ENCODE data around the gene LRP2. TPM values are rescaled to one million over a fixed set of nuclear protein-coding genes. Genes with fewer than 3 reads are reported as not detected.

Gene LRP2
- total and polyA plus RNA-seq, 2 of the 8 experiments (the other 6 are each of a cell fraction or from before 2014, with no cell fraction given) = 2.0 to 2.9 TPM

DNA sequence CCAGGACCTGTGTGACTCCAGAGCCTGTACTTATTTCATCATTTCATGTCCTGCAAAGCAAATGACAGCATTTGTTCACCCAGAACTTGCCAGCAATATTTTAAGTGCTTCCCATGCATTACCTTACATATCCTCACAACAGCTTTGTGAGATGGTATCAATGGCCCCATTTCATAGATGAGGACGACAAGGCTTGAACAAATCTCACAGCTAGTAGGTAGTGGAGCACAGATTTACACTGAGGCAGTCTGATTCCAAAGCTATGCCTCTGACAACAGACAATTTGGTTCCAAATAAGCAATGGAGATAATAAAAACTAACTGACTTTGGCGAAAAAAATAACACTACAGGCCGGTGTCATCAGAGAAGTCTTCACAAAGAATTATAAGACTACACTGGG, 33.5 kb downstream of the LRP2 start (continued):
- TF ChIP-seq, protein P1, sequence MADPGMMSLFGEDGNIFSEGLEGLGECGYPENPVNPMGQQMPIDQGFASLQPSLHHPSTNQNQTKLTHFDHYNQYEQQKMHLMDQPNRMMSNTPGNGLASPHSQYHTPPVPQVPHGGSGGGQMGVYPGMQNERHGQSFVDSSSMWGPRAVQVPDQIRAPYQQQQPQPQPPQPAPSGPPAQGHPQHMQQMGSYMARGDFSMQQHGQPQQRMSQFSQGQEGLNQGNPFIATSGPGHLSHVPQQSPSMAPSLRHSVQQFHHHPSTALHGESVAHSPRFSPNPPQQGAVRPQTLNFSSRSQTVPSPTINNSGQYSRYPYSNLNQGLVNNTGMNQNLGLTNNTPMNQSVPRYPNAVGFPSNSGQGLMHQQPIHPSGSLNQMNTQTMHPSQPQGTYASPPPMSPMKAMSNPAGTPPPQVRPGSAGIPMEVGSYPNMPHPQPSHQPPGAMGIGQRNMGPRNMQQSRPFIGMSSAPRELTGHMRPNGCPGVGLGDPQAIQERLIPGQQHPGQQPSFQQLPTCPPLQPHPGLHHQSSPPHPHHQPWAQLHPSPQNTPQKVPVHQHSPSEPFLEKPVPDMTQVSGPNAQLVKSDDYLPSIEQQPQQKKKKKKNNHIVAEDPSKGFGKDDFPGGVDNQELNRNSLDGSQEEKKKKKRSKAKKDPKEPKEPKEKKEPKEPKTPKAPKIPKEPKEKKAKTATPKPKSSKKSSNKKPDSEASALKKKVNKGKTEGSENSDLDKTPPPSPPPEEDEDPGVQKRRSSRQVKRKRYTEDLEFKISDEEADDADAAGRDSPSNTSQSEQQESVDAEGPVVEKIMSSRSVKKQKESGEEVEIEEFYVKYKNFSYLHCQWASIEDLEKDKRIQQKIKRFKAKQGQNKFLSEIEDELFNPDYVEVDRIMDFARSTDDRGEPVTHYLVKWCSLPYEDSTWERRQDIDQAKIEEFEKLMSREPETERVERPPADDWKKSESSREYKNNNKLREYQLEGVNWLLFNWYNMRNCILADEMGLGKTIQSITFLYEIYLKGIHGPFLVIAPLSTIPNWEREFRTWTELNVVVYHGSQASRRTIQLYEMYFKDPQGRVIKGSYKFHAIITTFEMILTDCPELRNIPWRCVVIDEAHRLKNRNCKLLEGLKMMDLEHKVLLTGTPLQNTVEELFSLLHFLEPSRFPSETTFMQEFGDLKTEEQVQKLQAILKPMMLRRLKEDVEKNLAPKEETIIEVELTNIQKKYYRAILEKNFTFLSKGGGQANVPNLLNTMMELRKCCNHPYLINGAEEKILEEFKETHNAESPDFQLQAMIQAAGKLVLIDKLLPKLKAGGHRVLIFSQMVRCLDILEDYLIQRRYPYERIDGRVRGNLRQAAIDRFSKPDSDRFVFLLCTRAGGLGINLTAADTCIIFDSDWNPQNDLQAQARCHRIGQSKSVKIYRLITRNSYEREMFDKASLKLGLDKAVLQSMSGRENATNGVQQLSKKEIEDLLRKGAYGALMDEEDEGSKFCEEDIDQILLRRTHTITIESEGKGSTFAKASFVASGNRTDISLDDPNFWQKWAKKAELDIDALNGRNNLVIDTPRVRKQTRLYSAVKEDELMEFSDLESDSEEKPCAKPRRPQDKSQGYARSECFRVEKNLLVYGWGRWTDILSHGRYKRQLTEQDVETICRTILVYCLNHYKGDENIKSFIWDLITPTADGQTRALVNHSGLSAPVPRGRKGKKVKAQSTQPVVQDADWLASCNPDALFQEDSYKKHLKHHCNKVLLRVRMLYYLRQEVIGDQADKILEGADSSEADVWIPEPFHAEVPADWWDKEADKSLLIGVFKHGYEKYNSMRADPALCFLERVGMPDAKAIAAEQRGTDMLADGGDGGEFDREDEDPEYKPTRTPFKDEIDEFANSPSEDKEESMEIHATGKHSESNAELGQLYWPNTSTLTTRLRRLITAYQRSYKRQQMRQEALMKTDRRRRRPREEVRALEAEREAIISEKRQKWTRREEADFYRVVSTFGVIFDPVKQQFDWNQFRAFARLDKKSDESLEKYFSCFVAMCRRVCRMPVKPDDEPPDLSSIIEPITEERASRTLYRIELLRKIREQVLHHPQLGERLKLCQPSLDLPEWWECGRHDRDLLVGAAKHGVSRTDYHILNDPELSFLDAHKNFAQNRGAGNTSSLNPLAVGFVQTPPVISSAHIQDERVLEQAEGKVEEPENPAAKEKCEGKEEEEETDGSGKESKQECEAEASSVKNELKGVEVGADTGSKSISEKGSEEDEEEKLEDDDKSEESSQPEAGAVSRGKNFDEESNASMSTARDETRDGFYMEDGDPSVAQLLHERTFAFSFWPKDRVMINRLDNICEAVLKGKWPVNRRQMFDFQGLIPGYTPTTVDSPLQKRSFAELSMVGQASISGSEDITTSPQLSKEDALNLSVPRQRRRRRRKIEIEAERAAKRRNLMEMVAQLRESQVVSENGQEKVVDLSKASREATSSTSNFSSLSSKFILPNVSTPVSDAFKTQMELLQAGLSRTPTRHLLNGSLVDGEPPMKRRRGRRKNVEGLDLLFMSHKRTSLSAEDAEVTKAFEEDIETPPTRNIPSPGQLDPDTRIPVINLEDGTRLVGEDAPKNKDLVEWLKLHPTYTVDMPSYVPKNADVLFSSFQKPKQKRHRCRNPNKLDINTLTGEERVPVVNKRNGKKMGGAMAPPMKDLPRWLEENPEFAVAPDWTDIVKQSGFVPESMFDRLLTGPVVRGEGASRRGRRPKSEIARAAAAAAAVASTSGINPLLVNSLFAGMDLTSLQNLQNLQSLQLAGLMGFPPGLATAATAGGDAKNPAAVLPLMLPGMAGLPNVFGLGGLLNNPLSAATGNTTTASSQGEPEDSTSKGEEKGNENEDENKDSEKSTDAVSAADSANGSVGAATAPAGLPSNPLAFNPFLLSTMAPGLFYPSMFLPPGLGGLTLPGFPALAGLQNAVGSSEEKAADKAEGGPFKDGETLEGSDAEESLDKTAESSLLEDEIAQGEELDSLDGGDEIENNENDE (IDR thresholded peaks at IDR 0.05; ENCODE audit: insufficient replicate concordance, low read length) = no peak

All from H1 (cell line).